GM19467 (cell line): ENCODE results near the gene RSPRY1.

ENCODE experiments used
- ATAC-seq: cut with Tn5 transposase; IDR thresholded peaks from one replicate; pipeline ENCODE4 v1.9.1; 2021; ENCODE audit warnings: mild to moderate bottlenecking, moderate library complexity; ENCODE audit not compliant: unreplicated experiment

The RSPRY1 gene

DNA sequence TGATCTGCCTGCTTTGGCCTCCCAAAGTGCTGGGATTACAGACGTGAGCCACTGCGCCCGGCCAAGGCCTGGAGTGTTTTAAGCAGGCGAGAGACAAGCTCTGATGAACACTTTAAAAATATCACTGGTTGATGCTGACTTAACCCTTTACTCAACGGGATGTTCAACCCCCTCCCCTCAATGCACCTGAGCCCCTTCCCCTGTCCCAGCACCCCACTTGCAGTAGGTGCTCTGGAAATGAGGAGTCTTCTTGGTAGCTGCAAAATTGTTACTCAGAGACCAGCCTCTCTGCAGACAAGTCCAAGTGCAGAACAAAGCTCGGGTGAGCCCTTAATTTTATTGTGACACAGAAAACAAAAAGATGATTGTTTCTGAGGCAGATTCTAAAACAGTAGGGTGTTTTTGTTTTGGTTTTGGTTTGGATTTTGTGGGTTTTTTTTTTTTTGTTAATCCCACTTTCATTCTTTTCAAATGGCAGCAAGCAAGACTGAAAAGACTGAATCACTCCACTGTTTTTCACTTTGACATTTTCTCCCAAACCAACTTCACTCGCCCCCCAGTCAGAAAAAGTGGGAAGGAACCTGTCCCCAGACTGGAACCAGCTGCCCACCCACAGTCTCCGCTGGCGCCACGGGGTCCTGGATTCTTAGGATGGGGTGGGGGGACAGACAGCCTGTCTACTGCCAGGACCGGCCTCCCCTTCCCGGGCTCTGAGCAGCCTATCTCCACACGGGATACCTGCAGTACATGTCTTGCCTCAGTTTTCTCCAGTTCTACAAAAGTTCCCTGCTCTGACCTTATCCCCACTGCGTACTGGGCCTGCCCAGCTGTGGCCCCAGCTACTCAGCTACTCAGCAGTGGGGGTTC is 103.5 kb downstream of the RSPRY1 start:
- ATAC-seq: no peak
